ENCODE results near the gene XPNPEP1.

DNA sequence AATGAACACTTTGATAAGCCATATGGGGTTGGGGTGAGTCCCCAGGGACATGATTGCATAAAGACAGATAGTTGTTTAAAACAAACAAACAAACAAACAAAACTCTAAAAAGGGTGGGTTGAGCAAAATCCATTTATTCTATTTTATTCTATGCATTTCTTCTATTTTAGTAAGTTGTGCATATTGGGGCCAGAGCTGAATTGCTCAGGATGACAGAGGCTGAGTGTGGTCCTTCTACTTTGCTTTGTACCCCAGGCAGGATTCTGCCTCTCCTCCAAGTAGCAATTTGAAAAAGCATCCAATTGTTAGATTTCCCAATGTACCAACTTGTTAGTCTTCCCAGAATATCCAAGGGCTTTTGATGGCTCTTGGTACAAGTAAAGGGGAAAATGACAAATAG lies 29.2 kb upstream of the XPNPEP1 start:
- TF ChIP-seq ZNF274 (IDR thresholded peaks at IDR 0.05; ENCODE audit: low read depth, low read length) (no peak), SUZ12 (IDR thresholded peaks at IDR 0.05; ENCODE audit: extremely low read depth, insufficient read depth, insufficient read length) (no peak), YY1 (IDR thresholded peaks at IDR 0.05; ENCODE audit: insufficient read depth, insufficient read length) (no peak)
